GM12878 (cell line): ENCODE results near the gene TCF12. TPM values are rescaled to one million over a fixed set of nuclear protein-coding genes. Genes with fewer than 3 reads are reported as not detected.
A peak's percentile ranks its signal among the peaks of the same experiment; 100 is the strongest.

Experiments
- ATAC-seq: fragments of 200-7000 bp; cut with Tn5 transposase; 3 replicates; pipeline ENCODE4 v1.9.1; 2020; ENCODE audit warnings: mild to moderate bottlenecking, moderate library complexity
- BruUV-seq: library from RNA; stranded (reverse); fragments of 400-500 nt; replicated peaks from 2 replicates; lab custom pipeline; 2021; lab: Mats Ljungman, UMichigan
- CTCF ChIA-PET: fragments of 300-600 bp; sonication (Branson Sonifier 250); formaldehyde crosslinking; extraction: SDS; loops from one replicate; lab custom pipeline; 2021; ENCODE audit warnings: inconsistent platforms; lab: Yijun Ruan, JAX
- POLR2A ChIA-PET: fragments of 350-600 bp; formaldehyde crosslinking; extraction: SDS; loops from one replicate; lab custom pipeline; 2021; ENCODE audit warnings: inconsistent platforms; lab: Charles Lee
- RAD21 ChIA-PET: fragments of 300-600 bp; sonication (Branson Sonifier 250); formaldehyde crosslinking; loops from one replicate; lab custom pipeline; 2023; ENCODE audit warnings: antibody characterized with exemption; ENCODE audit not compliant: unreplicated experiment; lab: Charles Lee
- SMC1A ChIA-PET: fragments of 300-600 bp; sonication (Branson Sonifier 250); formaldehyde crosslinking; loops from one replicate; lab custom pipeline; 2023; ENCODE audit not compliant: unreplicated experiment, uncharacterized antibody; lab: Charles Lee
- DNase-seq: peaks from one replicate; pipeline ENCODE4 v3.0.0-alpha.2; 2011; ENCODE audit warnings: low read depth, low spot score
- FAIRE-seq: peaks from 3 replicates; lab custom pipeline; 2011; peaks lifted over from hg19 to GRCh38; lab: Jason Lieb, UNC
- H2AFZ ChIP-seq: 2 replicates; pipeline ENCODE4 v1.6.0; 2011; ENCODE audit warnings: low read depth, low read length, control low read depth; ENCODE audit not compliant: control insufficient read depth
- H3K27ac ChIP-seq: 2 replicates; pipeline ENCODE4 v1.5.1; 2011; ENCODE audit warnings: control low read depth; ENCODE audit not compliant: control insufficient read depth, insufficient read depth
- H3K27me3 ChIP-seq, 2 experiments: replicated peaks in 1 of 2; 2 replicates each; pipeline versions ENCODE4 v1.6.0 to v1.6.1; 2011; ENCODE audit warnings: low read length in 1 of 2; ENCODE audit not compliant: control insufficient read depth in 2 of 2, insufficient read depth in 2 of 2
- H3K36me3 ChIP-seq, 2 experiments: 2 replicates each; pipeline ENCODE4 v1.5.1; 2011; ENCODE audit warnings: low read length in 1 of 2; ENCODE audit not compliant: control insufficient read depth in 2 of 2, insufficient read depth in 2 of 2
- H3K4me1 ChIP-seq: 2 replicates; pipeline ENCODE4 v1.6.1; 2011; ENCODE audit warnings: mild to moderate bottlenecking, low read length, moderate library complexity, mixed read lengths; ENCODE audit not compliant: control insufficient read depth, insufficient read depth
- H3K4me2 ChIP-seq: 2 replicates; pipeline ENCODE4 v1.6.0; 2011; ENCODE audit warnings: control low read depth; ENCODE audit not compliant: control insufficient read depth, insufficient read depth
- H3K4me3 ChIP-seq: fragments of 200-600 bp; sonication (generic); 2 replicates; pipeline ENCODE4 v1.5.1; 2016
- H3K79me2 ChIP-seq: 2 replicates; pipeline ENCODE4 v1.6.0; 2011; ENCODE audit warnings: low read length; ENCODE audit not compliant: control insufficient read depth, insufficient read depth
- H3K9ac ChIP-seq: 2 replicates; pipeline ENCODE4 v1.8.0; 2011; ENCODE audit warnings: low read length, control low read depth, mixed read lengths; ENCODE audit not compliant: control insufficient read depth, insufficient read depth
- H3K9me3 ChIP-seq: replicated peaks from 3 replicates; pipeline ENCODE4 v1.5.1; 2011; ENCODE audit warnings: mild to moderate bottlenecking, low read length; ENCODE audit not compliant: control insufficient read depth, insufficient read depth
- H4K20me1 ChIP-seq: 2 replicates; pipeline ENCODE4 v1.6.0; 2011; ENCODE audit not compliant: control insufficient read depth, insufficient read depth
- CHD4 ChIP-seq: fragments of 200-600 bp; sonication (generic); IDR thresholded peaks from 2 replicates; pipeline ENCODE4 v1.6.1; 2016; ENCODE audit warnings: mild to moderate bottlenecking
- FOXK2 ChIP-seq: fragments of 450-650 bp; IDR thresholded peaks from 2 replicates; pipeline ENCODE4 v1.6.1; 2017; ENCODE audit warnings: mild to moderate bottlenecking, moderate library complexity
- MTA3 ChIP-seq: IDR thresholded peaks from 2 replicates; pipeline ENCODE4 v1.6.1; 2012; ENCODE audit warnings: low read length, inconsistent platforms, borderline replicate concordance
- NFYA ChIP-seq: IDR thresholded peaks from 2 replicates; pipeline ENCODE4 v1.6.1; 2011; ENCODE audit warnings: low read depth, mild to moderate bottlenecking, low read length, improper control_type of control experiment, borderline replicate concordance
- RELB ChIP-seq: fragments of 450-650 bp; IDR thresholded peaks from 2 replicates; pipeline ENCODE4 v1.6.1; 2017; ENCODE audit warnings: low read depth, mild to moderate bottlenecking, moderate library complexity
- USF1 ChIP-seq: IDR thresholded peaks from 2 replicates; pipeline ENCODE4 v1.6.1; 2011; ENCODE audit warnings: borderline replicate concordance, low read depth, mild to moderate bottlenecking, moderate library complexity, mixed read lengths, low read length; ENCODE audit not compliant: insufficient read depth; ENCODE audit errors: extremely low read length
- ZBTB11 ChIP-seq: fragments of 450-650 bp; formaldehyde crosslinking; IDR thresholded peaks from 2 replicates; pipeline ENCODE4 v1.5.0; 2022; ENCODE audit warnings: mild to moderate bottlenecking, missing genetic modification characterization
- ZNF384 ChIP-seq: IDR thresholded peaks from 2 replicates; pipeline ENCODE4 v1.6.1; 2012; ENCODE audit warnings: low read depth, mild to moderate bottlenecking, low read length, improper control_type of control experiment, borderline replicate concordance
- ZNF687 ChIP-seq: fragments of 450-650 bp; IDR thresholded peaks from 2 replicates; pipeline ENCODE4 v1.6.1; 2017; ENCODE audit warnings: mild to moderate bottlenecking, moderate library complexity
- in situ Hi-C: fragments of 300-500 bp; cut with MboI; formaldehyde crosslinking; loops from 9 replicates; pipeline ENCODE4 v1.14.3; 2018; ENCODE audit warnings: mixed read lengths
- intact Hi-C: fragments of 100-400 bp; cut with micrococcal nuclease; formaldehyde crosslinking; loops from one replicate; pipeline ENCODE4 v1.14.2; 2022; ENCODE audit not compliant: unreplicated experiment
- polyA plus RNA-seq, 11 experiments: library from polyadenylated mRNA; depleted of rRNA in 4 of 11; unstranded in 6 of 11; stranded (reverse) in 5 of 11; fragments of >200 nt; fragmentation: Nextera tagmentation in 4 of 11; fragmentation: Illumina TruSeq in 1 of 11; extraction: Ambion mirVana in 4 of 11; extraction: Trizol in 1 of 11; gene quantifications; 1 replicate in 1 of 11; 2 replicates in 10 of 11; pipeline versions ENCODE4 v1.2.1 to v1.2.3, GENCODE V29; 2011 to 2016; ENCODE audit warnings: inconsistent platforms in 2 of 11, missing spikeins in 2 of 11, low read depth in 1 of 11
- total RNA-seq, 4 experiments: library from RNA; depleted of rRNA in 3 of 4; stranded (reverse); fragments of >200 nt in 3 of 4; fragmentation: Illumina TruSeq in 1 of 4; extraction: Trizol in 1 of 4; gene quantifications; 2 replicates each; pipeline versions ENCODE4 v1.2.1 to v1.2.3, GENCODE V29; 2013 to 2021

Gene TCF12
- total and polyA plus RNA-seq, 10 of the 15 experiments (the other 5 are each of a cell fraction or from before 2014, with no cell fraction given), result 8.2 to 70.9 (median 49.5) TPM

- no peak overlapping the region for H2AFZ ChIP-seq
- no peak for FAIRE-seq
- no peaks in the 10 kb centered on the region; the same call in 2 of the 3 replicates for H3K9me3 ChIP-seq
- ChIA-PET RAD21 (interaction anchor here (1.9 kb wide), 1 partner anchor 10 kb away, joined by 4 read pairs; no protein-coding TSS in a partner anchor), POLR2A (interaction anchor here (1.1 kb wide), 1 partner anchor 9 kb away, joined by 4 read pairs; no protein-coding TSS in a partner anchor), SMC1A (interaction anchor here (0.8 to 1.4 kb wide), 3 partner anchors 8 to 217 kb away, joined by 3 to 6 read pairs (median 4); no protein-coding TSS in a partner anchor), CTCF (interaction anchor here (0.9 to 1.3 kb wide), 6 partner anchors 11 to 377 kb away, joined by 3 to 4 read pairs (median 3); partner anchors contain the start of gene TCF12)
- DNase-seq, result no peak
- in situ Hi-C loops (no loop called here), intact Hi-C loops (no loop called here)
- H4K20me1 ChIP-seq, result no peaks in the 10 kb centered on the region
- H3K27ac ChIP-seq, result no peak overlapping the region
- peaks cover 10% of the 10 kb centered on the region; the same call in 1 of the 2 replicates for H3K4me1 ChIP-seq
- H3K27me3 ChIP-seq, result no peaks in the 10 kb centered on the region
- peaks cover 34% of the 10 kb centered on the region for H3K79me2 ChIP-seq
- ATAC-seq, result peak; percentile 27; the same call in 1 of the 3 replicates
- no peak overlapping the region for H3K4me2 ChIP-seq
- no peak overlapping the region for H3K9ac ChIP-seq
- BruUV-seq, result no TSS peak
- H3K36me3 ChIP-seq, result peaks cover 0 to 3% of the 10 kb centered on the region in 2 experiments; a peak in 2 of 4 replicates
- H3K4me3 ChIP-seq, result no peak overlapping the region
- TF ChIP-seq NFYA (no peak), MTA3 (no peak), ZNF384 (no peak), FOXK2 (no peak), CHD4 (no peak), RELB (no peak), ZNF687 (no peak), USF1 (no peak), ZBTB11 (CRISPR knock-in tag) (no peak)
Measured at GRCh38 chr15:56929399-56929798, 11.0 kb downstream of the TCF12 start.
